ENCODE measurements around the gene KAT8.

DNA sequence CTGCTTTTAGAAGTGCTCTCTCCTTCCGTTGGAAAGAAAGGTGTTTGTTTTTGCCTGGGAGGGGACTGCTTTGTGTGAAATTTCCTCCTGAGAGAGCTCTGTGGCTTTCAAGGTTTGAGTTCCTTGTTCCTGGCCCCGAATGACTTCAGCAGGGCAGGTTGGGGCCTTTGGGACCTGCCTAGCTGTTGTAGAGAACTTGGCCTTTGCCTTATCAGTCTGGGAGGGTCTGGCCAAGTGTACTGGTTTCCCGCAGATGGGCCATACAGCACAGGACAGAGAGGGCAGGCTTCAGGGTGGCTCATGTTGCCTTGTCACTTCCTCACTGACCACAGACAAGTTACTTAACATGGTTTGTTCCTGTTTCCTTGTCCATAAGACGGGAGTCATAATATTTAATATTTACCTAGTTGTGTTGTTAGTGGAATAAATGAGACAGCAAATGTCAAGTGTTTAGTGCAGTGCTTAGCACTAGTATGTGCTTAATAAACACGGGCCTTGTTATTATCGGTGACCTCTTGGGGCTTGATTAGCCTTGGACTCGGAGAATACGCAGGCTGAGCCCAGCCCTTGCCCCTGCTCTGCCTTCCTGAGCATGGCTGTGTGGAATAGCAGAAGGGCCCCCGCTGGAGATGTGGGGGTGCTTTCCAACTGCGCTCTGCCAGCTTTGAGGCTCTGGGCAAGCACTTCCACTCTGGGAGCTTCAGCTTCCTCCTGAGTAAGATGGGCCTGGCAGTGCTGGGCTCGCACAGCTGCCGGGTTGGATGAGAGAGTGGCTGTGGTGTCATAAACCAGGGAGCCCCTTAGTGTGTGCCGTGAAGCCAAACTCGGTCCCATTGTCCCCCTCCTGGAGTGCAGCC lies 11.5 kb downstream of the KAT8 start:
- TF ChIP-seq, protein P1, sequence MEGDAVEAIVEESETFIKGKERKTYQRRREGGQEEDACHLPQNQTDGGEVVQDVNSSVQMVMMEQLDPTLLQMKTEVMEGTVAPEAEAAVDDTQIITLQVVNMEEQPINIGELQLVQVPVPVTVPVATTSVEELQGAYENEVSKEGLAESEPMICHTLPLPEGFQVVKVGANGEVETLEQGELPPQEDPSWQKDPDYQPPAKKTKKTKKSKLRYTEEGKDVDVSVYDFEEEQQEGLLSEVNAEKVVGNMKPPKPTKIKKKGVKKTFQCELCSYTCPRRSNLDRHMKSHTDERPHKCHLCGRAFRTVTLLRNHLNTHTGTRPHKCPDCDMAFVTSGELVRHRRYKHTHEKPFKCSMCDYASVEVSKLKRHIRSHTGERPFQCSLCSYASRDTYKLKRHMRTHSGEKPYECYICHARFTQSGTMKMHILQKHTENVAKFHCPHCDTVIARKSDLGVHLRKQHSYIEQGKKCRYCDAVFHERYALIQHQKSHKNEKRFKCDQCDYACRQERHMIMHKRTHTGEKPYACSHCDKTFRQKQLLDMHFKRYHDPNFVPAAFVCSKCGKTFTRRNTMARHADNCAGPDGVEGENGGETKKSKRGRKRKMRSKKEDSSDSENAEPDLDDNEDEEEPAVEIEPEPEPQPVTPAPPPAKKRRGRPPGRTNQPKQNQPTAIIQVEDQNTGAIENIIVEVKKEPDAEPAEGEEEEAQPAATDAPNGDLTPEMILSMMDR (IDR thresholded peaks at IDR 0.05; ENCODE audit: insufficient read depth, low read depth, low read length) = no peak
- TF ChIP-seq EZH2 (IDR thresholded peaks at IDR 0.05; ENCODE audit: insufficient read depth, low read length) = no peak
